ENCODE data around the gene ESYT3. TPM values are rescaled to one million over a fixed set of nuclear protein-coding genes. Genes with fewer than 3 reads are reported as not detected.

ESYT3 gene
- total RNA-seq, 2 experiments from 2014 or later: 0.22 TPM; not detected in 1

DNA sequence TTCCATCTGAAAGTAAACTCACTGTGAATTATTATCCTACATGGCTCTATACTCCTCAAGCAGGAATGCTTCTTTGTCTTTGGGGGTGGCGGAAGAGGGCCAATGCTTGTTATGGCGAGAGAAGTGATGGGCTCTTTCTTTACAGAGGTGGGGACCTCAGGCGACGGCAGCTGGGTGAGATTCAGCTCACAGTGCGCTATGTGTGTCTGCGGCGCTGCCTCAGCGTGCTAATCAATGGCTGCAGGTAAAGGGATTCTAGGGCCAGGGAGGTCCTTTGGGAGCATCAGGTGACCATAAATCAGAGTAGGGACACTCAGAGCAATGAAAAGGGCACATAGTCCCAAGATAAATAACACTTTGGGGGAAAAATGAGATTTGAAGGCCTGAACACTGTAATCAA, 39.0 kb downstream of the ESYT3 start:
- intact Hi-C loops (cut with DNase I, micrococcal nuclease): no loop called here
- no peak for ATAC-seq (ENCODE audit: poor library complexity)
- H3K27ac ChIP-seq (ENCODE audit: low read depth in 1 of 2, low read length in 2 of 2): no peak overlapping the region
- CTCF ChIA-PET: no interaction called here
- Mint-ChIP-seq H3K36me3 (ENCODE audit: low read depth) (no peaks in the 10 kb centered on the region), H3K27ac (no peak overlapping the region), H3K9me3 (no peaks in the 10 kb centered on the region), H3K4me3 (no peak overlapping the region), H3K4me1 (ENCODE audit: low read depth) (no peaks in the 10 kb centered on the region), H3K27me3 (no peaks in the 10 kb centered on the region)
- H3K4me3 ChIP-seq (ENCODE audit: low read length): no peak overlapping the region
- no peaks in the 10 kb centered on the region for H3K27me3 ChIP-seq (ENCODE audit: control insufficient read depth in 1 of 2, insufficient read depth in 2 of 2, low read length in 2 of 2)
- H3K36me3 ChIP-seq (ENCODE audit: insufficient read depth, low read length): no peaks in the 10 kb centered on the region
- H3K4me1 ChIP-seq (ENCODE audit: insufficient read depth, low read length): no peaks in the 10 kb centered on the region
- no peak for DNase-seq
- POLR2A ChIA-PET: no interaction called here
- no peaks in the 10 kb centered on the region for H3K9me3 ChIP-seq (ENCODE audit: control insufficient read depth in 1 of 2, insufficient read depth in 1 of 2, low read length in 2 of 2)
- TF ChIP-seq CTCF (IDR thresholded peaks at IDR 0.05): no peak

- Histone ChIP-seq H3K27me3 (ENCODE audit: control insufficient read depth in 1 of 2, insufficient read depth in 2 of 2, low read length in 2 of 2) (no peaks in the 10 kb centered on the region), H3K9me3 (ENCODE audit: control insufficient read depth in 1 of 2, insufficient read depth in 1 of 2, low read length in 2 of 2) (no peaks in the 10 kb centered on the region), H3K4me3 (ENCODE audit: low read length) (no peak overlapping the region), H3K36me3 (ENCODE audit: insufficient read depth, low read length) (no peaks in the 10 kb centered on the region), H3K4me1 (ENCODE audit: insufficient read depth, low read length) (no peaks in the 10 kb centered on the region), H3K27ac (ENCODE audit: low read depth in 1 of 2, low read length in 2 of 2) (no peak overlapping the region)
- ChIA-PET CTCF (no interaction called here), POLR2A (no interaction called here)
- no peak for ATAC-seq (ENCODE audit: poor library complexity)
- Mint-ChIP-seq H3K27me3 (no peaks in the 10 kb centered on the region), H3K36me3 (ENCODE audit: low read depth) (no peaks in the 10 kb centered on the region), H3K4me3 (no peak overlapping the region), H3K27ac (no peak overlapping the region), H3K9me3 (no peaks in the 10 kb centered on the region), H3K4me1 (ENCODE audit: low read depth) (no peaks in the 10 kb centered on the region)
- intact Hi-C loops (cut with DNase I, micrococcal nuclease): no loop called here
- no peak for TF ChIP-seq CTCF (IDR thresholded peaks at IDR 0.05)
- no peak for DNase-seq
Measured at GRCh38 chr3:138474163-138474562, 39.7 kb downstream of the ESYT3 start.

GRCh38 chr3:138476526-138476925, 42.1 kb downstream of the ESYT3 start:
- Mint-ChIP-seq H3K4me1 (ENCODE audit: low read depth) (no peaks in the 10 kb centered on the region), H3K4me3 (no peak overlapping the region), H3K27me3 (no peaks in the 10 kb centered on the region), H3K36me3 (ENCODE audit: low read depth) (no peaks in the 10 kb centered on the region), H3K27ac (no peak overlapping the region), H3K9me3 (no peaks in the 10 kb centered on the region)
- Histone ChIP-seq H3K27me3 (ENCODE audit: control insufficient read depth in 1 of 2, insufficient read depth in 2 of 2, low read length in 2 of 2) (no peaks in the 10 kb centered on the region), H3K4me1 (ENCODE audit: insufficient read depth, low read length) (no peaks in the 10 kb centered on the region), H3K36me3 (ENCODE audit: insufficient read depth, low read length) (no peaks in the 10 kb centered on the region), H3K9me3 (ENCODE audit: control insufficient read depth in 1 of 2, insufficient read depth in 1 of 2, low read length in 2 of 2) (no peaks in the 10 kb centered on the region), H3K4me3 (ENCODE audit: low read length) (no peak overlapping the region), H3K27ac (ENCODE audit: low read depth in 1 of 2, low read length in 2 of 2) (no peak overlapping the region)
- TF ChIP-seq CTCF (IDR thresholded peaks at IDR 0.05): no peak
- ATAC-seq (ENCODE audit: poor library complexity): no peak
- ChIA-PET CTCF (no interaction called here), POLR2A (no interaction called here)
- no peak for DNase-seq
- intact Hi-C loops (cut with DNase I, micrococcal nuclease): no loop called here

Measured in CD4-positive, alpha-beta T cell (primary cell).